Colonic mucosa (tissue), 4 donors: ENCODE results near the gene ATG4D. TPM values are rescaled to one million over a fixed set of nuclear protein-coding genes. Genes with fewer than 3 reads are reported as not detected.

Source experiments
- DNase-seq: peaks from one replicate; pipeline ENCODE4 v3.0.0-alpha.2; 2020
- H3K27ac ChIP-seq: fragments of 200-600 bp; one replicate; pipeline ENCODE4 v1.8.0; 2021
- H3K27me3 ChIP-seq: fragments of 200-600 bp; one replicate; pipeline ENCODE4 v1.8.0; 2021
- H3K36me3 ChIP-seq: fragments of 200-600 bp; one replicate; pipeline ENCODE4 v1.8.0; 2021
- H3K4me1 ChIP-seq: fragments of 200-600 bp; one replicate; pipeline ENCODE4 v1.8.0; 2021; ENCODE audit warnings: mild to moderate bottlenecking
- H3K4me3 ChIP-seq: fragments of 200-600 bp; one replicate; pipeline ENCODE4 v1.8.0; 2021
- H3K9ac ChIP-seq, 2 donors: one replicate each; pipeline ENCODE4 v1.7.0; 2013; ENCODE audit warnings: control low read depth in 2 of 2, low read depth in 2 of 2, low read length in 2 of 2
- H3K9me3 ChIP-seq: fragments of 200-600 bp; one replicate; pipeline ENCODE4 v1.8.0; 2021
- CTCF ChIP-seq: fragments of 200-600 bp; IDR thresholded peaks from one replicate; pipeline ENCODE4 v1.8.0; 2022; ENCODE audit warnings: antibody characterized with exemption, mild to moderate bottlenecking
- intact Hi-C: fragments of 100-400 bp; cut with DNase I; formaldehyde crosslinking; loops from one replicate; pipeline ENCODE4 v1.14.1; 2022
- microRNA-seq: library from miRNA; unstranded; fragments of <30 nt; microRNA quantifications from one replicate; pipeline ENCODE4, GENCODE V29; 2019
- total RNA-seq, 2 donors: library from RNA; stranded (reverse); fragmentation: NEBNext Ultra II Directional in 1 of 2; extraction: Animal tissue kit (Norgen Biotek cat#: 25700) in 1 of 2; gene quantifications; one replicate each; pipeline ENCODE4 v1.2.1, GENCODE V29; 2021
- donor health status: healthy.
- donor health status: DM: no; HTN: no; CAD: no.
- donor health status: DM: no; HTN: no; CAD: no.

Gene ATG4D
- total RNA-seq, 2 donors from 2014 or later, result 69.0 to 89.9 TPM

GRCh38 chr19:10602330-10603083, 58.8 kb downstream of the ATG4D start:
- peak; percentile 90 for DNase-seq
- H3K9ac ChIP-seq, result peak overlapping the region; percentile 74 to 89
- TF ChIP-seq CTCF, result no peak
- peak overlapping the region; percentile 78 for H3K27ac ChIP-seq
- no peaks in the 10 kb centered on the region for H3K36me3 ChIP-seq
- no peaks in the 10 kb centered on the region for H3K9me3 ChIP-seq
- intact Hi-C loops, result no loop called here
- H3K27me3 ChIP-seq, result no peaks in the 10 kb centered on the region
- H3K4me1 ChIP-seq, result no peaks in the 10 kb centered on the region
- peak overlapping the region; percentile 88 for H3K4me3 ChIP-seq

Small RNA genes lying within 50 kb of the gene (microRNA-seq; reads per million reads assigned to microRNA genes)
- gene MIR1238, result not detected

Other genes starting within 250 kb of the ATG4D start
- gene ZGLP1, start 234.1 kb upstream of the ATG4D start, total RNA-seq, result 1 to 10 TPM in 1 of 2 donors, under 1 TPM in 1; 0.96 to 5.1 TPM
- 10 to 100 TPM; 10.7 to 19.8 TPM for gene FDX2, start 227.9 kb upstream of the ATG4D start, total RNA-seq
- 100 to 1,000 TPM in 1 of 2 donors, 10 to 100 TPM in 1; 67.1 to 101 TPM for gene RAVER1, start 210.4 kb upstream of the ATG4D start, total RNA-seq
- gene ICAM3, start 204.3 kb upstream of the ATG4D start, total RNA-seq, result 10 to 100 TPM; 27.2 to 31.8 TPM
- gene TYK2, start 163.3 kb upstream of the ATG4D start, total RNA-seq, result 100 to 1,000 TPM in 1 of 2 donors, 10 to 100 TPM in 1; 76.3 to 148 TPM
- 100 to 1,000 TPM; 128 to 286 TPM for gene CDC37, start 140.4 kb upstream of the ATG4D start, total RNA-seq
- gene PDE4A, start 123.4 kb upstream of the ATG4D start, total RNA-seq, result 10 to 100 TPM in 1 of 2 donors, 1 to 10 TPM in 1; 8.6 to 13.8 TPM
- gene KEAP1, start 40.5 kb upstream of the ATG4D start, total RNA-seq, result 10 to 100 TPM; 53.2 to 87.3 TPM
- gene S1PR5, start 26.5 kb upstream of the ATG4D start, total RNA-seq, result not detected
- gene KRI1, start 22.1 kb downstream of the ATG4D start, total RNA-seq, result 10 to 100 TPM; 11.0 to 27.2 TPM
- gene CDKN2D, start 25.1 kb downstream of the ATG4D start, total RNA-seq, result 10 to 100 TPM; 11.1 to 13.4 TPM
- 100 to 1,000 TPM; 149 to 172 TPM for gene AP1M2, start 43.4 kb downstream of the ATG4D start, total RNA-seq
- 100 to 1,000 TPM in 1 of 2 donors, 10 to 100 TPM in 1; 87.1 to 137 TPM for gene SLC44A2, start 81.6 kb downstream of the ATG4D start, total RNA-seq
- gene ILF3, start 110.4 kb downstream of the ATG4D start, total RNA-seq, result 100 to 1,000 TPM; 143 to 271 TPM
- gene QTRT1, start 157.5 kb downstream of the ATG4D start, total RNA-seq, result 10 to 100 TPM; 74.9 to 94.1 TPM
- gene DNM2, start 174.2 kb downstream of the ATG4D start, total RNA-seq, result 100 to 1,000 TPM; 450 to 461 TPM